GM18520 (cell line): ENCODE results near the gene BORCS6.

Experiments used
- ATAC-seq: cut with Tn5 transposase; IDR thresholded peaks from one replicate; pipeline ENCODE4 v1.9.1; 2021; ENCODE audit not compliant: unreplicated experiment

BORCS6 gene

GRCh38 chr17:8212312-8213180 lies 22.6 kb upstream of the BORCS6 start:
- ATAC-seq, result no peak

DNA sequence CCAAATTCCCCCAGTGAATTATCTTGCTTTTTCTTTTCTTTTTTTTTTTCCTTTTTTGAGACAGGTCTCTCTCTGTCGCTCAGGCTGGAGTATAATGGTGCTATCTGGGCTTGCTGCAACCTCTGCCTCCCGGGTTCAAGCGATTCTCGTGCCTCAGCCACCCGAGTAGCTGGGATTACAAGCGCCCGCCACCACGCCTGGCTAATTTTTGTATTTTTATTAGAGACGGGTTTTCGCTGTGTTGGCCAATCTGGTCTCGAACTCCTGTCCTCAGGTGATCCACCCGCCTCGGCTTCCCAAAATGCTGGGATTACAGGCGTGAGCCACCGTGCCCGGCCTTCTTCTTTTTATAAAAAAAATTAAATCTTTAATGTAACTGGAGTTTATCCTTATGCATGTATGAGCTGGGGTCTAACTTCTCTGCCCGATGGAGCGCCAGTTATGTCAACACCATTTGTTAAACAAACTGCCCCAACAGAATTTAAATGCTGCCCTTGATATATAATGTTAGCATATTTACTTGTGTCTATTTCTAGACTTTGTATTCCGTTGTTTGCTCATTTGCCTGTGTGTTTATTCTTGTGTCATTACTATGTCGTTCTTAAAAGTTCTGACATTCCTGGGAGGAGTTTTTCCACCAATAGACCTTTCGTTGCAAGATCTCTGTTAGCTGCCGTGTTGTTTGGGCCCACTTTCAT lies 20.9 kb upstream of the BORCS6 start:
- ATAC-seq, result no peak

GRCh38 chr17:8209907-8210760 lies 20.2 kb upstream of the BORCS6 start, which contains the start of gene AURKB:
Gene AURKB, minus strand, starts transcription at chr17:8210575. Its CDS starts 351 bp downstream, at chr17:8210224.
- peak; percentile 82 for ATAC-seq

DNA sequence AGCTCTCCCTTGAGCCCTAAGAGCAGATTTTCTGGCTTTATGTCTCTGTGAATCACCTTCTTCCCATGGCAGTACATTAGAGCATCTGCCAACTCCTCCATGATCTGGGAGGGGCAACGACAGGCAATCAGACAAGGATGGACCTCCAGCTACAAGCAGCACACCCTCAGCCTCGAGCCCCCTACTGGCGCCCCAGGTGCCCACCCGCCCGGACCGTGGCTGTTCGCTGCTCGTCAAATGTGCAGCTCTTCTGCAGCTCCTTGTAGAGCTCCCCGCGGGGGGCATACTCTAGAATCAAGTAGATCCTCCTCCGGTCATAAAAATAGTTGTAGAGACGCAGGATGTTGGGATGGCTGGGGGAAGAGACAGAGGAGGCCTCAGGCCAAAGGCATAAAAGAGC lies 16.6 kb upstream of the BORCS6 start:
- no peak for ATAC-seq

DNA sequence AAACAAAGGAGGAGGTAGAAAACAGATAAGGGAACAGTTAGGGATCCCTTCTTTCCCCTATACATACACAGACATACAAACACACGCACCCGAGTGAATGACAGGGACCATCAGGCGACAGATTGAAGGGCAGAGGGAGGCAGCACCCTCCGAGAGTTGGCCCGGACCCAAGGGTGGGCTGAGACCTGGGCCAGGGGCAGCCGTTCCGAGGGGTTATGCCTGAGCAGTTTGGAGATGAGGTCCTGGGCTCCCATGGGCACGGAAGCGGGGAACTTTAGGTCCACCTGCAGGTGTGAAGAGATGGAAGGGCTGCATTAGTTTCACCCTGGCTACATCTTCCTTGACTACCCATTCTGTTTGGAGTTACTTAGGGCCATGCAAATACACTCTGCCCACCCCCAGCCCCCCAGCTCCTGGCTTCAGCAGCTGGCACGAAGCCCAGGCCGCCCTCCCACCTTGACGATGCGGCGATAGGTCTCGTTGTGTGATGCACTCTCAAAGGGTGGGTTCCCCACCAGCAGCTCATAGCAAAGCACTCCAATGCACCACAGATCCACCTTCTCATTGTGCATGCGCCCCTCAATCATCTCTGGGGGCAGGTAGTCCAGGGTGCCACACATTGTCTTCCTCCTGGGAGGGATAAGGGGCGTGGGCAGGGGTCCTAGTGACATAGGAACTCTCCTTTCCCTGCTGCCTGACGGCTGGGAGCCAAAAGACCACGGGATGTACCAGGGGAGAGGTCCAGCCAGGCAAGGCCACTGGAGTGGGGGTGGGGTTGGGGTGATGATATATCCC lies 15.0 kb upstream of the BORCS6 start:
- no peak for ATAC-seq

- ATAC-seq, result no peak
Measured at GRCh38 chr17:8192070-8192815, 2.3 kb upstream of the BORCS6 start.

GRCh38 chr17:8190506-8190905 lies 526 bp upstream of the BORCS6 start:
- no peak for ATAC-seq

DNA sequence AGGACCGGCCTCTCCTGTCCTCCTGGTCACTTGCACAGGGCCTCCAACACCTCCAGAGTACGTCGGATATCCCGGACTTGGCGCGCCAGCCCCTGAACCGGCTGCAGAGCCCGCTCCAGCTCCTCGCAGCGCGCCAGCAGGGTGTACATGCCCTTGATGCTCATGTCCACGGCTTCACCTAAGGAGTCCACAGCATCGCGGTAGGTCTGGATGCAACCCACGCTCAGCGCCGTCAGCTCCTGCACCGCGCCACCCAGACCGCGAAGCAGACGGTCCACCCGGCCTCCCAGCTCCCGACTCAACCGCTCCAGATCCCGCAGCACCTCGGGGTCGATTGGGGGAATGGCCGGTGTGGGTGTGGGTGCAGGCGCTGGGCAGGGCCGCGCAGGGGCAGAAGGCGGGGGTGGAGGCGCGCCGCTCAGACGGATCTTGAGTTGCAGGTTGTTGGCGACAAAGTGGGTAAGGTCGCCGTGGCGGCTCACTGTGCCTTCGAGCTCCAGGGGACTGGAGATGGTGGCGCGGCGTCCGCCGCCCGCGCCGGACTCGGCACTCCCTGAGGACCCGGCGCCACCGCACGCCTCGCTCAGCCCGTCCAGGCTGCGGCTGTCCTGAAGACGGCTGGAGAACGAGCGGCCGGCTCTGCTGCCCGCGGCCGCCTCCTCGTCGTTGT lies 804 bp downstream of the BORCS6 start:
- no peak for ATAC-seq

- no peak for ATAC-seq
Measured at GRCh38 chr17:8188263-8188839, 1.6 kb downstream of the BORCS6 start.

DNA sequence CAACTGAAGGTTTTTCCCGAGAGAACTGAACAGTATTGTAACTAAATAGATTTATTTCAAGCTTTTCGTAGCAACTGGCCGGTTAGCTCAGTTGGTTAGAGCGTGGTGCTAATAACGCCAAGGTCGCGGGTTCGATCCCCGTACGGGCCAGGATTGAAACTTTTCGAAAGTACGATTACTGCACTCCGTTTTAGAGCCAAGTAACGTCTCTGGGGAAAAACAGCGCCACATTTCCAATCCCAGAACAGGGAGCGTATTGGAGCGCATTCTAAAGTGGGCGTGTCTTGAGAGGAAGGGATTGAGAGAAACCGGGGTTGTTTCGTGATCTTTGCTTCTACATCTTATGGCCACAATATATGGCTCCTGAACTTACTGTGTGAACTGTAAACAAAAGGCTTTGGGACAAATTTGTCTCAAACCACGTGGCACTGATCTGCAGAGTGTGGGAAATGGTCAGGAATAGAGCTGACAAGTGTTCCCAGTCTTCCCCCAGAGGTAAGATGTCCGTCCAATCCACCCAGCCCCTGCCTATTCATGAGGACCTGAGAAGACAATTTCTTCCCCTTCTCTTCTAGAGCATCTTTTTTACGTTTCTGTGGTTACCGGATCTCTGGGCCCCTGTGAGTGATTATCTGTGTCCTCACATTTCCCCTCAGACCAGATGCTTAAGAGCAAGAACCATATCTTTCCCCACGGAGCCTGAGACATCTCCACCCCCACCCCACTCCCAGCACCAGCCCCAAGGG lies 2.3 kb downstream of the BORCS6 start:
- ATAC-seq, result peak; percentile 19

DNA sequence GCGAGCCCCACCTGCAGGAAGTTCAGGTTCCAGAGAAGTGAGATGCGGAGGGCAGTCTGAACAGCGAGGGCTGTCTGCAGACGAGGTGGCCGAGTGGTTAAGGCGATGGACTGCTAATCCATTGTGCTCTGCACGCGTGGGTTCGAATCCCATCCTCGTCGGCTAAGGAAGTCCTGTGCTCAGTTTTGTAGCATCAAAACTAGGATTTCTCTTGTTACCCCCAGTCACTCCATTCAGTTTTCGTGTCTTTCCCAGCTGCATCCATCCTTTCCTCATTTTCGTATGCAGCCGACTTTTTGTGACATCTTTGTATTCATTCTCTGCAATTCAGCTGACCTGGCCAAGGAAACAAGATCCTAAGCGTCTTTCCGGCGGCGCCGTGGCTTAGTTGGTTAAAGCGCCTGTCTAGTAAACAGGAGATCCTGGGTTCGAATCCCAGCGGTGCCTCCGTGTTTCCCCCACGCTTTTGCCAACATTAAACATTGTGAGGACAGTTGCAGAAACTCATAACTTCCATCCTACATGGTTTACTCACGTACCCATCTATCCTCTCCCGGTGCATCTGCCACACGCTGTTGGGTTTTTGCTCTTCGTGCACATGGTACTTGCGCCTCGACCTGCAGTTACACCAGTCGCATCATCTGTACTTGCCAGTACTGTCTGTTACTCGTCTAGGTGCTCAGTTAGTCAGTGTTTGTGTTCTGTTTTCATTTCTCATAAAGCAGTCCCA lies 3.0 kb downstream of the BORCS6 start:
- peak; percentile 22 for ATAC-seq

- ATAC-seq, result no peak
Measured at GRCh38 chr17:8186446-8186786, 3.6 kb downstream of the BORCS6 start.

GRCh38 chr17:8185582-8186445 lies 4.2 kb downstream of the BORCS6 start:
- ATAC-seq, result no peak

DNA sequence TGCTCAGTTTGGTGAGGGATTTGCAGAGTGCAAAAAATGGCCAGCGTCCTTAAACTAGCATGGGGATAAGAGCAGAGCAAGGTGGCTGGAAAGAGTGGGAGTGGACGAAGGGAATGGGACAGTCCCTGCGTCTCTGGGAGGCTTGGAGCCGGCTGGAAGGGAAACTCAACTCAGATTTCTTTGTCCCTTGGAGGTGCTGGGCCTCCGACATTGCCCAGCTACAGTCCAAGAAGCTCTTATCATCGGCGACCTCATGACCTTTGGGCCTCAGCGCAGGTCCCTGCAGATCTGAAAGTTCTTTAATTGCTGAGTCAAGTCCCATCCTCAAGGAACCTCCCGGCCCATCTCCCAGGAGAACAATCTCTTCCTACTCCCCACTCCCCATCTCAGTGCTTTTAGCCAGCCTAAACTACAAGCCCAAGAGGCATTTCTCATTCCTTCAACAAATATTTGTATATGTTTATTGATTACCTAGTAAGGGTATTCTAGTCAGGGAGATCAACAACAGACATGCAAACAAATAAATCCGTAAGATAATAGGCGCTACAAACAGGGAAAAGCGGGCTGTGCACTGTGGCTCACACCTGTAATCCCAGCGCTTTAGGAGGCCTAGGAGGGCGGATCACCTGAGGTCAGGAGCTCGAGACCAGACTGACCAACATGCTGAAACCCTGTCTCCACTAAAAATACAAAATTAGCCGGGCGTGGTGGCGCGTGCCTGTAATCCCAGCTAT lies 12.8 kb downstream of the BORCS6 start:
- ATAC-seq, result no peak

DNA sequence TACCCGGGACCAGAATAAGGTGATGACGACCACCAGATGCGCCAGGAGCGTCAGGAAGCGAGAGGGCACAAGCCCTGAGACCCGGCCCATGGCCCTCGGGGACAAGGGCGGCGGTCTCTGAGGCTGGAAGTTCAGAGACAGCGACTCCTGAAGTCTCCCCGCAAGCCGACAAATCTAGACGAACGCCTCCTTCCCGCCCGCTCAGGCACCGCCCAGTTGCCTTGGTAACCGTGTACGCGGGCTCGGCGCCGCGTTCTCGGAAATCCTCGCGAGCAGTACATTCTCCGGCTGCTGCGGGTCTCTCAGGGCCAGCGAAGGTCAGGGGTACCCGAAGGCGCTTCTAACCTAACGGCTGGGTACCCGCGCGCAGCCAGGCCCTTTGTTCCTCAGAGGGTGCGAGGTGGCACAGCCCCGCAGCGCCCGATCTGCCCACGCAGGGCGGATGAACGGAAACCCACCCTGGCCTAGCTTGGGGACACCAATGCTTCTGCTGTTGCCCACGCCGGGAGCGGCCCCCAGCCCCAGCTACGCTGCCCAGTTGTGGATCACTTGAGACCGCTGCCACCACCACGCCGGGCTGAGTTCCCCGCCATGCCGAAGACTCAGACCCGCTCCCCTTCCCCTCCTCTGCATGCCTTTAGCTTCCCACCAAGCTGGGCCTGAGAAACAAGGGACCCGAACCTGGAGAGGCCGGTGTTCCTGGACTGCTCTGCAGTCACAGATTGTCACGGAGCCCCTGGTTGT lies 13.6 kb downstream of the BORCS6 start, which contains the start of gene TMEM107:
TSS of gene TMEM107 (minus strand) at position 184 of the 744 bp plus-strand sequence. CDS start at position 90, 94 bp downstream.
- ATAC-seq, result no peak
